Type B pancreatic cell (in vitro differentiated cells): Measurements from ENCODE around the gene STON2. TPM values are rescaled to one million over a fixed set of nuclear protein-coding genes. Genes with fewer than 3 reads are reported as not detected.

Source experiments
- DNase-seq: peaks from one replicate; pipeline ENCODE4 v3.0.0; 2021; ENCODE audit warnings: mixed read lengths; ENCODE audit not compliant: unreplicated experiment; ENCODE audit errors: extremely low spot score
- H3K27ac Mint-ChIP-seq: 2 replicates; pipeline ENCODE4 v1.8.0; 2021; ENCODE audit warnings: mild to moderate bottlenecking, mixed read lengths
- H3K27me3 Mint-ChIP-seq: 2 replicates; pipeline ENCODE4 v1.8.0; 2021; ENCODE audit warnings: mixed read lengths
- H3K36me3 Mint-ChIP-seq: 2 replicates; pipeline ENCODE4 v1.8.0; 2021; ENCODE audit warnings: mixed read lengths
- H3K4me1 Mint-ChIP-seq: one replicate; pipeline ENCODE4 v1.8.0; 2021; ENCODE audit warnings: mixed read lengths; ENCODE audit not compliant: unreplicated experiment
- H3K4me3 Mint-ChIP-seq: 2 replicates; pipeline ENCODE4 v1.8.0; 2021; ENCODE audit warnings: mild to moderate bottlenecking, mixed read lengths
- H3K9me3 Mint-ChIP-seq: 2 replicates; pipeline ENCODE4 v1.8.0; 2021; ENCODE audit warnings: mixed read lengths
- CTCF ChIP-seq: fragments of 200-600 bp; sonication (generic); conservative IDR thresholded peaks from 2 replicates; pipeline ENCODE4 v1.5.0; 2021; ENCODE audit warnings: antibody characterized with exemption, mild to moderate bottlenecking
- total RNA-seq: library from RNA; stranded (reverse); gene quantifications from 2 replicates; pipeline ENCODE4 v1.2.1, GENCODE V29; 2021; ENCODE audit warnings: low replicate concordance

STON2 gene
- total RNA-seq, 1 donor from 2014 or later, result 40.4 TPM

DNA sequence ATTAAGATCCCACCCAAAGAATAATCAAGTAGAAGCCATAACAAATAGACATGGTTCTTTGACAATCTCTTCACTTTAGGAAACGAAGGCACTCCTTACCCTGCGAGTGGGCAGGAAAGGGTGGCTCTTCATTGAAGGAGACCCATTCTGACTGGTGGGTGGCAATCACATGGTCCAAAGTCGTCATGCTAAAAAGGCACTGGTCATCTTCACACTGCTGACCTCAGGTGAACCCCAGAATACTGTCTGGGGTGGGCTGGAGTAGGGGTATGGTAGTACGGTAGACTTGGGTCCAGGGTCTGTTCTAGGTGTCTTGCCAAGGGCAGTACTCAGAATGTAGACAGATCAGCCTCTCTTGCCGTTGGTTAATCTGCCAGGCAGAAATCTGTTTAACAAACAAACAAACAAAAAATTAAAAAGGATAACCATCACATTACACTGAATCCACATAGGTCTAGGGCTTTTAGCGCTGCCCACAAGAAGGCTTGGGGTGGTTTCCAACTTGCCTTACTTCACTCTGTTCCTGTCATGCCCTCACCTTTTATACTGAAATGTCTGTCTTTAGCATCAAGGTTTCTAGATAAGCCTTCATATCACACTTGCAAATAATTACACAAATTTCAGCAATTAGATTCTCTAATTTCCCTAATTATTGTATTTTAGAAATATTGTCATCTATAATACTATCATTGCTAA is 1.8 kb downstream of the STON2 start:
- peaks cover 14% of the 10 kb centered on the region for H3K36me3 Mint-ChIP-seq
- no peaks in the 10 kb centered on the region for H3K27me3 Mint-ChIP-seq
- peak overlapping the region; percentile 100 for H3K27ac Mint-ChIP-seq
- H3K4me1 Mint-ChIP-seq, result no peaks in the 10 kb centered on the region
- H3K9me3 Mint-ChIP-seq, result no peaks in the 10 kb centered on the region
- TF ChIP-seq CTCF, result no peak
- no peak for DNase-seq
- no peak overlapping the region for H3K4me3 Mint-ChIP-seq

GRCh38 chr14:81396113-81396512 is 4.0 kb downstream of the STON2 start:
- H3K27ac Mint-ChIP-seq, result peak overlapping the region; percentile 26
- TF ChIP-seq CTCF, result no peak
- H3K4me3 Mint-ChIP-seq, result no peak overlapping the region
- no peak for DNase-seq
- H3K4me1 Mint-ChIP-seq, result no peaks in the 10 kb centered on the region
- H3K9me3 Mint-ChIP-seq, result no peaks in the 10 kb centered on the region
- no peaks in the 10 kb centered on the region for H3K27me3 Mint-ChIP-seq
- peaks cover 19% of the 10 kb centered on the region for H3K36me3 Mint-ChIP-seq

GRCh38 chr14:81394739-81395138 is 5.4 kb downstream of the STON2 start:
- H3K27me3 Mint-ChIP-seq, result no peaks in the 10 kb centered on the region
- H3K36me3 Mint-ChIP-seq, result peaks cover 19% of the 10 kb centered on the region
- no peaks in the 10 kb centered on the region for H3K9me3 Mint-ChIP-seq
- H3K4me1 Mint-ChIP-seq, result no peaks in the 10 kb centered on the region
- TF ChIP-seq CTCF, result no peak
- no peak overlapping the region for H3K27ac Mint-ChIP-seq
- H3K4me3 Mint-ChIP-seq, result no peak overlapping the region
- DNase-seq, result no peak

- H3K9me3 Mint-ChIP-seq, result no peaks in the 10 kb centered on the region
- TF ChIP-seq CTCF, result no peak
- H3K27ac Mint-ChIP-seq, result no peak overlapping the region
- peak overlapping the region; percentile 18 for H3K4me3 Mint-ChIP-seq
- no peaks in the 10 kb centered on the region for H3K27me3 Mint-ChIP-seq
- H3K4me1 Mint-ChIP-seq, result no peaks in the 10 kb centered on the region
- DNase-seq, result no peak
- H3K36me3 Mint-ChIP-seq, result peaks cover 23% of the 10 kb centered on the region
These were observed 7.0 kb downstream of the STON2 start for GRCh38 chr14:81392976-81393643.

DNA sequence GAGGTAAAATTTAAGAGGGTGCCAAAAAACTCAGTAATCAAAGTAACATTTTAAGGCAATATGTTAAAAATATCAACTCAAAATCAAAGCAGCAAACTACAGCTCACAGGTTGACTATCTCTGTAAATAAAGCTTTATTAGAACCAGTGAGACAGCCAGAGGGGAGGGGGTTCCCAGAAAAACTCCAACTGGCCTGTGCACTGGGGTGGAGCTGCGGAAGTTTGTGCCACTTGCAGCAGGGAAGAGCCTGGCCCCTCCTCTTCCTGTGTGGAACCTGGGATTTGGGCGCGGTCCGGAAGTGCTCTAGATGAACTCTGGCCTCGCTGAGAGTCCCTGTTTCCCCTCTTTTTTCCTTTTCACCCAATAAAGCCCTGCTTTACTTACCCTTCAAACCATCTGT is 8.1 kb downstream of the STON2 start:
- Mint-ChIP-seq H3K4me1 (peaks cover 1% of the 10 kb centered on the region), H3K27me3 (no peaks in the 10 kb centered on the region), H3K9me3 (no peaks in the 10 kb centered on the region), H3K27ac (no peak overlapping the region), H3K4me3 (no peak overlapping the region), H3K36me3 (peaks cover 21% of the 10 kb centered on the region)
- no peak for DNase-seq
- no peak for TF ChIP-seq CTCF
